Calu3 (cell line): ENCODE data around the gene ITPR1. TPM values are rescaled to one million over a fixed set of nuclear protein-coding genes. Genes with fewer than 3 reads are reported as not detected.

Experiments
- BruUV-seq: library from RNA; stranded (reverse); fragments of 400-500 nt; replicated peaks from 2 replicates; lab custom pipeline; 2021; lab: Mats Ljungman, UMichigan
- CTCF ChIA-PET: fragments of 300-600 bp; sonication (Branson Sonifier 250); formaldehyde crosslinking; loops from one replicate; lab custom pipeline; 2022; ENCODE audit warnings: antibody characterized with exemption; lab: Charles Lee
- DNase-seq: peaks from one replicate; pipeline ENCODE4 v3.0.0; 2022
- H3K27ac Mint-ChIP-seq: one replicate; pipeline ENCODE4 v1.8.0; 2022; ENCODE audit warnings: mixed read lengths; ENCODE audit not compliant: unreplicated experiment
- H3K27me3 Mint-ChIP-seq: one replicate; pipeline ENCODE4 v1.8.0; 2022; ENCODE audit warnings: mixed read lengths; ENCODE audit not compliant: unreplicated experiment
- H3K36me3 Mint-ChIP-seq: one replicate; pipeline ENCODE4 v1.8.0; 2022; ENCODE audit warnings: mild to moderate bottlenecking, moderate library complexity, mixed read lengths; ENCODE audit not compliant: insufficient read depth, unreplicated experiment
- H3K4me1 Mint-ChIP-seq: one replicate; pipeline ENCODE4 v1.8.0; 2022; ENCODE audit warnings: mild to moderate bottlenecking, low read depth, mixed read lengths; ENCODE audit not compliant: unreplicated experiment
- H3K4me3 Mint-ChIP-seq: one replicate; pipeline ENCODE4 v1.8.0; 2022; ENCODE audit warnings: mild to moderate bottlenecking, low read depth, moderate library complexity, mixed read lengths; ENCODE audit not compliant: unreplicated experiment
- H3K9me3 Mint-ChIP-seq: one replicate; pipeline ENCODE4 v1.8.0; 2022; ENCODE audit warnings: low read depth, mixed read lengths; ENCODE audit not compliant: unreplicated experiment
- intact Hi-C: fragments of 100-400 bp; cut with micrococcal nuclease; formaldehyde crosslinking; loops from one replicate; pipeline ENCODE4 v1.10.0; 2022; ENCODE audit not compliant: unreplicated experiment
- total RNA-seq: library from RNA; stranded (reverse); gene quantifications from 2 replicates; pipeline ENCODE4 v1.2.3, GENCODE V29; 2022
- TF ChIP-seq, protein P1 (sequence below): fragments of 200-600 bp; IDR thresholded peaks from one replicate; pipeline ENCODE4 v1.8.0; 2022; ENCODE audit warnings: antibody characterized with exemption; ENCODE audit not compliant: unreplicated experiment

ITPR1 gene
- total RNA-seq, 1 experiment from 2014 or later, result 4.2 TPM

- BruUV-seq, result no TSS peak
- Mint-ChIP-seq H3K9me3 (peaks cover 3% of the 10 kb centered on the region), H3K36me3 (no peaks in the 10 kb centered on the region), H3K4me1 (no peaks in the 10 kb centered on the region), H3K27me3 (no peaks in the 10 kb centered on the region), H3K4me3 (no peak overlapping the region), H3K27ac (no peak overlapping the region)
- intact Hi-C loops, result no loop called here
- DNase-seq, result no peak
- CTCF ChIA-PET, result interaction anchor here (0.7 kb wide), 1 partner anchor 13 kb away, joined by 3 read pairs; no protein-coding TSS in a partner anchor
- TF ChIP-seq, protein P1, sequence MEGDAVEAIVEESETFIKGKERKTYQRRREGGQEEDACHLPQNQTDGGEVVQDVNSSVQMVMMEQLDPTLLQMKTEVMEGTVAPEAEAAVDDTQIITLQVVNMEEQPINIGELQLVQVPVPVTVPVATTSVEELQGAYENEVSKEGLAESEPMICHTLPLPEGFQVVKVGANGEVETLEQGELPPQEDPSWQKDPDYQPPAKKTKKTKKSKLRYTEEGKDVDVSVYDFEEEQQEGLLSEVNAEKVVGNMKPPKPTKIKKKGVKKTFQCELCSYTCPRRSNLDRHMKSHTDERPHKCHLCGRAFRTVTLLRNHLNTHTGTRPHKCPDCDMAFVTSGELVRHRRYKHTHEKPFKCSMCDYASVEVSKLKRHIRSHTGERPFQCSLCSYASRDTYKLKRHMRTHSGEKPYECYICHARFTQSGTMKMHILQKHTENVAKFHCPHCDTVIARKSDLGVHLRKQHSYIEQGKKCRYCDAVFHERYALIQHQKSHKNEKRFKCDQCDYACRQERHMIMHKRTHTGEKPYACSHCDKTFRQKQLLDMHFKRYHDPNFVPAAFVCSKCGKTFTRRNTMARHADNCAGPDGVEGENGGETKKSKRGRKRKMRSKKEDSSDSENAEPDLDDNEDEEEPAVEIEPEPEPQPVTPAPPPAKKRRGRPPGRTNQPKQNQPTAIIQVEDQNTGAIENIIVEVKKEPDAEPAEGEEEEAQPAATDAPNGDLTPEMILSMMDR, result no peak
These were observed 41.8 kb downstream of the ITPR1 start for GRCh38 chr3:4534906-4535305.

DNA sequence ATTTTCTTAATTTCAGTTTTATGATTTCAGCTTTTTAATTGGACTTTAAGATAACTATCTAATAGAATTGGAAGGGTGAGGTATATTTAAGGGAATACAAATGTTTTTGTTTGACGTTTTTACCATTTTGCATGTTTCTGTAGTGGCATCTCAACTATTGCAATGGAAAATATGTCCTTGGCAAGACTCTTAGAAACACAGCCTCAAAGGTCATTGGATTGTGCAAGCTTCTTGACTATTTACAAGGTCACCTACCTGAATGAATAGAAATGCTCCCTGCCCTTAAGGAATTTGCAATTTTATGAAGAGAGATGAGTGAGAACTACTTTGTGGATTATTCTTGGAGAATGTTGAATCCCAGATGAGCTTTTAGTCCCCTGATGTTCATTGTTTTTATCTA is 43.1 kb downstream of the ITPR1 start:
- Mint-ChIP-seq H3K36me3 (no peaks in the 10 kb centered on the region), H3K4me1 (no peaks in the 10 kb centered on the region), H3K9me3 (peaks cover 3% of the 10 kb centered on the region), H3K4me3 (no peak overlapping the region), H3K27me3 (no peaks in the 10 kb centered on the region), H3K27ac (no peak overlapping the region)
- TF ChIP-seq, protein P1, result no peak
- DNase-seq, result no peak
- BruUV-seq, result no TSS peak
- intact Hi-C loops, result no loop called here
- CTCF ChIA-PET, result interaction anchor here (0.7 kb wide), 1 partner anchor 186 kb away, joined by 3 read pairs; no protein-coding TSS in a partner anchor

- BruUV-seq, result no TSS peak
- no peaks in the 10 kb centered on the region for H3K27me3 Mint-ChIP-seq
- H3K27ac Mint-ChIP-seq, result no peak overlapping the region
- CTCF ChIA-PET, result no interaction called here
- H3K9me3 Mint-ChIP-seq, result peaks cover 3% of the 10 kb centered on the region
- H3K4me3 Mint-ChIP-seq, result no peak overlapping the region
- no peaks in the 10 kb centered on the region for H3K4me1 Mint-ChIP-seq
- intact Hi-C loops, result no loop called here
- TF ChIP-seq, protein P1, result no peak
- no peaks in the 10 kb centered on the region for H3K36me3 Mint-ChIP-seq
- no peak for DNase-seq
These were observed 47.1 kb downstream of the ITPR1 start for GRCh38 chr3:4540267-4540666.

- Mint-ChIP-seq H3K9me3 (peaks cover 3% of the 10 kb centered on the region), H3K4me3 (no peak overlapping the region), H3K27ac (no peak overlapping the region), H3K27me3 (no peaks in the 10 kb centered on the region), H3K36me3 (no peaks in the 10 kb centered on the region), H3K4me1 (no peaks in the 10 kb centered on the region)
- BruUV-seq, result no TSS peak
- TF ChIP-seq, protein P1, result no peak
- no peak for DNase-seq
- CTCF ChIA-PET, result no interaction called here
- intact Hi-C loops, result no loop called here
These were observed 50.0 kb downstream of the ITPR1 start for GRCh38 chr3:4543110-4543509.
